OCI-LY7 (cell line): ENCODE measurements around the gene C9orf153. TPM values are rescaled to one million over a fixed set of nuclear protein-coding genes. Genes with fewer than 3 reads are reported as not detected.

ENCODE experiments used
- BruUV-seq: library from RNA; stranded (reverse); fragments of 400-500 nt; replicated peaks from 2 replicates; lab custom pipeline; 2021; lab: Mats Ljungman, UMichigan
- CTCF ChIA-PET: fragments of 300-600 bp; sonication (Branson Sonifier 250); formaldehyde crosslinking; loops from one replicate; lab custom pipeline; 2022; ENCODE audit warnings: antibody characterized with exemption; ENCODE audit not compliant: unreplicated experiment; lab: Charles Lee
- POLR2A ChIA-PET: fragments of 300-600 bp; sonication (Branson Sonifier 250); formaldehyde crosslinking; loops from one replicate; lab custom pipeline; 2022; ENCODE audit warnings: antibody characterized with exemption; lab: Charles Lee
- DNase-seq: peaks from one replicate; pipeline ENCODE4 v3.0.0-alpha.2; 2015; ENCODE audit warnings: low spot score
- H2AFZ ChIP-seq: fragments of 200-600 bp; sonication (generic), shearing (Covaris generic); 2 replicates; pipeline ENCODE4 v1.6.1; 2014; ENCODE audit warnings: mild to moderate bottlenecking, antibody characterized with exemption, low read length, moderate library complexity
- H3K27ac ChIP-seq: fragments of 200-600 bp; sonication (generic); 2 replicates; pipeline ENCODE4 v1.5.1; 2014; ENCODE audit warnings: mixed run types, low read depth, mild to moderate bottlenecking, moderate library complexity, low read length, inconsistent platforms; ENCODE audit not compliant: poor library complexity, severe bottlenecking
- H3K36me3 ChIP-seq: fragments of 200-600 bp; sonication (generic); 2 replicates; pipeline ENCODE4 v1.6.1; 2014; ENCODE audit warnings: mild to moderate bottlenecking, antibody characterized with exemption, low read length, moderate library complexity, mixed read lengths; ENCODE audit not compliant: insufficient read depth
- H3K4me1 ChIP-seq: fragments of 200-600 bp; sonication (generic); 2 replicates; pipeline ENCODE4 v1.5.1; 2014; ENCODE audit warnings: mild to moderate bottlenecking, low read length; ENCODE audit not compliant: insufficient read depth, poor library complexity, severe bottlenecking
- H3K4me2 ChIP-seq: fragments of 200-600 bp; sonication (generic); 2 replicates; pipeline ENCODE4 v1.6.1; 2014; ENCODE audit warnings: mild to moderate bottlenecking, low read length
- H3K4me3 ChIP-seq: fragments of 200-600 bp; sonication (generic); 2 replicates; pipeline ENCODE4 v1.5.1; 2014; ENCODE audit warnings: mild to moderate bottlenecking, low read depth, low read length; ENCODE audit not compliant: poor library complexity, severe bottlenecking
- H3K79me2 ChIP-seq: fragments of 200-600 bp; sonication (generic); 2 replicates; pipeline ENCODE4 v1.6.1; 2016; ENCODE audit warnings: low read depth, mild to moderate bottlenecking, low read length, moderate library complexity, mixed read lengths; ENCODE audit not compliant: insufficient read depth
- H3K9me2 ChIP-seq: fragments of 200-600 bp; sonication (generic); 2 replicates; pipeline ENCODE4 v1.6.1; 2016; ENCODE audit warnings: mild to moderate bottlenecking, low read length, mixed read lengths; ENCODE audit not compliant: insufficient read depth
- H3K9me3 ChIP-seq: fragments of 200-600 bp; sonication (generic); 2 replicates; pipeline ENCODE4 v1.6.1; 2014; ENCODE audit warnings: mild to moderate bottlenecking, mixed run types, low read length, mixed read lengths
- H4K20me1 ChIP-seq: fragments of 200-600 bp; sonication (generic); 2 replicates; pipeline ENCODE4 v1.6.1; 2014; ENCODE audit warnings: mild to moderate bottlenecking, antibody characterized with exemption, low read length, moderate library complexity, mixed read lengths; ENCODE audit not compliant: insufficient read depth
- CTCF ChIP-seq: fragments of 200-600 bp; sonication (generic); conservative IDR thresholded peaks from 2 replicates; pipeline ENCODE4 v1.5.1; 2014; ENCODE audit warnings: mild to moderate bottlenecking, antibody characterized with exemption, low read length, moderate library complexity, mixed read lengths
- EZH2phosphoT487 ChIP-seq: fragments of 200-600 bp; sonication (generic); IDR thresholded peaks from 2 replicates; pipeline ENCODE4 v1.6.1; 2018; ENCODE audit warnings: low read depth, borderline replicate concordance, mild to moderate bottlenecking, mixed run types, antibody characterized with exemption, low read length, moderate library complexity, mixed read lengths
- intact Hi-C: fragments of 100-400 bp; cut with micrococcal nuclease; formaldehyde crosslinking; loops from one replicate; pipeline ENCODE4 v1.10.0; 2022; ENCODE audit not compliant: unreplicated experiment
- total RNA-seq, 2 experiments: library from RNA; depleted of rRNA in 1 of 2; stranded (reverse); fragments of >200 nt in 1 of 2; shearing (Covaris generic) in 1 of 2; gene quantifications; 2 replicates each; pipeline ENCODE4 v1.2.3, GENCODE V29; 2014 to 2022

C9orf153 gene
- total RNA-seq, 2 experiments from 2014 or later, result 0.16 to 0.27 TPM

DNA sequence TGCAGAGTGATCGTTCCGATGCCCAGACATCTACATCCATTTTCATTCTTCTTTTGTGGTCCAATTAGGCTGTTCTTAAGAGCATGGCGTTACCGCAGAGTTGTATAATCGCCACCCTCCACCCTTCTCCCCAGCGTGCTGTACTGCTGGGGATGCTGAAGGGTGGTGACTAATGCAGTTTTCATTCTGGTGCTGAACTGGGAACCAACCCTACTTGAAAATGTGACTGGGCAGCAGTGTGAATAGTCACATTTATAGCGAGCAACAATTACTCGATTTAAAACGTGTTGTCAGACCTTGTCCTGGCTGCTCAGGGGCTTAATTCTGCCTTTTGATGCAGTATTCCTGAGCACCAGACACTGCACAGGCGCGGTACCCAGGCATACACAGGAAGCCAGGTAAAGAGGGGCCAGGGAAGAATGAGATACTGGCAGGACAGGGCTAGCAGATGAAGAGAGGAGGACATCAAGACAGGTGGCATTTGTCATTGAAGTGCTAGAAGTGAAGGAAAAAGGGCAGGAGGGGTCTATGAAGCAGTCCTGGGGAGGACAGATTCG, 23.6 kb upstream of the C9orf153 start:
- H3K36me3 ChIP-seq, result peaks cover 25% of the 10 kb centered on the region
- ChIA-PET CTCF (no interaction called here), POLR2A (interaction anchor here (0.6 to 1.2 kb wide), 3 partner anchors 66 to 74 kb away, joined by 3 to 5 read pairs (median 3); no protein-coding TSS in a partner anchor)
- no peak for DNase-seq
- peaks cover 33% of the 10 kb centered on the region for H3K4me1 ChIP-seq
- TF ChIP-seq EZH2phosphoT487 (no peak), CTCF (no peak)
- H3K4me2 ChIP-seq, result peak overlapping the region; percentile 91
- peak overlapping the region; percentile 95 for H2AFZ ChIP-seq
- peak overlapping the region; percentile 76 for H3K27ac ChIP-seq
- H3K9me3 ChIP-seq, result no peaks in the 10 kb centered on the region
- H3K79me2 ChIP-seq, result peaks cover 37% of the 10 kb centered on the region
- H3K4me3 ChIP-seq, result peak overlapping the region; percentile 89
- H3K9me2 ChIP-seq, result no peaks in the 10 kb centered on the region
- intact Hi-C loops, result loop anchor here (2.0 kb wide), 1 partner anchor 72 kb away; the partner anchor contains the start of gene TUT7
- TSS peak; percentile 53 for BruUV-seq
- H4K20me1 ChIP-seq, result peaks cover 14% of the 10 kb centered on the region; the same call in 1 of the 2 replicates

GRCh38 chr9:86282077-86282978, 22.9 kb upstream of the C9orf153 start, which contains the start of gene ISCA1:
Gene ISCA1 (minus strand): TSS chr9:86282538. CDS start chr9:86282458, 80 bp downstream.
- peaks cover 18% of the 10 kb centered on the region for H4K20me1 ChIP-seq
- CTCF ChIA-PET, result no interaction called here
- H3K4me3 ChIP-seq, result peak within 1 kb of the TSS; percentile 89
- no TSS peak for BruUV-seq
- TF ChIP-seq CTCF, result no peak
- peak within 1 kb of the TSS; percentile 76 for H3K27ac ChIP-seq
- H3K4me1 ChIP-seq, result peaks cover 33% of the 10 kb centered on the region
- peak within 1 kb of the TSS; percentile 91 for H3K4me2 ChIP-seq
- H3K36me3 ChIP-seq, result peaks cover 20% of the 10 kb centered on the region
- H3K9me2 ChIP-seq, result no peaks in the 10 kb centered on the region
- intact Hi-C loops, result loop anchor here (2.0 kb wide), 1 partner anchor 72 kb away; the partner anchor contains the start of gene TUT7
- peaks cover 44% of the 10 kb centered on the region for H3K79me2 ChIP-seq
- no peaks in the 10 kb centered on the region for H3K9me3 ChIP-seq
- peak; percentile 95 for DNase-seq
- POLR2A ChIA-PET, result interaction anchor here (0.5 to 1.3 kb wide), 5 partner anchors 59 to 430 kb away, joined by 3 to 5 read pairs (median 3); no protein-coding TSS in a partner anchor
- peak within 1 kb of the TSS; percentile 95 for H2AFZ ChIP-seq
